GM12873 (cell line): Measurements from ENCODE around the gene KRT14.

Experiments
- TF ChIP-seq, protein P1 (sequence below): IDR thresholded peaks from 2 replicates; pipeline ENCODE4 v1.5.1; 2012; ENCODE audit warnings: low read depth, mild to moderate bottlenecking, moderate library complexity, low read length, control low read depth; ENCODE audit not compliant: insufficient read depth; ENCODE audit errors: missing control alignments

The KRT14 gene

GRCh38 chr17:41621916-41622315, 35.2 kb upstream of the KRT14 start:
- TF ChIP-seq, protein P1, sequence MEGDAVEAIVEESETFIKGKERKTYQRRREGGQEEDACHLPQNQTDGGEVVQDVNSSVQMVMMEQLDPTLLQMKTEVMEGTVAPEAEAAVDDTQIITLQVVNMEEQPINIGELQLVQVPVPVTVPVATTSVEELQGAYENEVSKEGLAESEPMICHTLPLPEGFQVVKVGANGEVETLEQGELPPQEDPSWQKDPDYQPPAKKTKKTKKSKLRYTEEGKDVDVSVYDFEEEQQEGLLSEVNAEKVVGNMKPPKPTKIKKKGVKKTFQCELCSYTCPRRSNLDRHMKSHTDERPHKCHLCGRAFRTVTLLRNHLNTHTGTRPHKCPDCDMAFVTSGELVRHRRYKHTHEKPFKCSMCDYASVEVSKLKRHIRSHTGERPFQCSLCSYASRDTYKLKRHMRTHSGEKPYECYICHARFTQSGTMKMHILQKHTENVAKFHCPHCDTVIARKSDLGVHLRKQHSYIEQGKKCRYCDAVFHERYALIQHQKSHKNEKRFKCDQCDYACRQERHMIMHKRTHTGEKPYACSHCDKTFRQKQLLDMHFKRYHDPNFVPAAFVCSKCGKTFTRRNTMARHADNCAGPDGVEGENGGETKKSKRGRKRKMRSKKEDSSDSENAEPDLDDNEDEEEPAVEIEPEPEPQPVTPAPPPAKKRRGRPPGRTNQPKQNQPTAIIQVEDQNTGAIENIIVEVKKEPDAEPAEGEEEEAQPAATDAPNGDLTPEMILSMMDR: no peak

DNA sequence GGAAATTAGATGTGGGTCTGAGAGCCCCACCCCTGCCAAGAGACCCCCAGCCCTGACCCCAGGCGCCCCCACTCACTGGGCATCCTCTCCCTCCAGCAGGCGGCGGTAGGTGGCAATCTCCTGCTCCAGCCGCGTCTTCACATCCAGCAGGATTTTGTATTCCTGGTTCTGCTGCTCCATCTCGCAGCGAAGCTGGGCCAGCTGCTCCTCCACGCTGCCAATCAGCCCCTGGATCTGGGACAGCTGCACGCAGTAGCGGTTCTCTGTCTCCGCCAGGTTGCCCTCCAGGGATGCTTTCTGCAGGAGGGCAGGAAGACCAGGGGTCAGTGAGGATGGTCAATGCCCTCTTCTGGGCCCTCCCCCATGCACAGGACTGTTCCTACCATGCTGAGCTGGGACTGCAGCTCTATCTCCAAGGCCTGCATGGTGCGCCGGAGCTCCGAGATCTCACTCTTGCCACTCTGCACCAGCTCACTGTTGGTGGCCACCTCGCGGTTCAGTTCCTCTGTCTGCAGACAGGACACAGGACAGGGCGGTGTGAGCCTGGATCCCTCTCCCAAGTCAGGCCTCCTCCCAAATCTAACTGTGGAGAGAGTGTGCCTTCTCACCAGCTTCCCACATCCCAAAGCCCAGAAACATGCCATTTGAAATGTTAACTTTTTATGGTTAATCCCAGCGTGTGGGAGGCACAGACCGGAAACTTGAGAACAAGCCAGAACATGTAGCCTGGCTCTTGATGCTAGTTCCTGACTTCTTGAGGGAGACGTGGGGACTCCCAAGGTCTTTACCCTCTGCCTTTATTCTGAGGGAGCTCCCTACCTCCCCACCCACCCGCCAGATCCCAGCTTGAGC, 34.1 kb upstream of the KRT14 start:
- TF ChIP-seq, protein P1: no peak

- TF ChIP-seq, protein P1: no peak
These were observed 32.6 kb upstream of the KRT14 start for GRCh38 chr17:41619036-41619926.

DNA sequence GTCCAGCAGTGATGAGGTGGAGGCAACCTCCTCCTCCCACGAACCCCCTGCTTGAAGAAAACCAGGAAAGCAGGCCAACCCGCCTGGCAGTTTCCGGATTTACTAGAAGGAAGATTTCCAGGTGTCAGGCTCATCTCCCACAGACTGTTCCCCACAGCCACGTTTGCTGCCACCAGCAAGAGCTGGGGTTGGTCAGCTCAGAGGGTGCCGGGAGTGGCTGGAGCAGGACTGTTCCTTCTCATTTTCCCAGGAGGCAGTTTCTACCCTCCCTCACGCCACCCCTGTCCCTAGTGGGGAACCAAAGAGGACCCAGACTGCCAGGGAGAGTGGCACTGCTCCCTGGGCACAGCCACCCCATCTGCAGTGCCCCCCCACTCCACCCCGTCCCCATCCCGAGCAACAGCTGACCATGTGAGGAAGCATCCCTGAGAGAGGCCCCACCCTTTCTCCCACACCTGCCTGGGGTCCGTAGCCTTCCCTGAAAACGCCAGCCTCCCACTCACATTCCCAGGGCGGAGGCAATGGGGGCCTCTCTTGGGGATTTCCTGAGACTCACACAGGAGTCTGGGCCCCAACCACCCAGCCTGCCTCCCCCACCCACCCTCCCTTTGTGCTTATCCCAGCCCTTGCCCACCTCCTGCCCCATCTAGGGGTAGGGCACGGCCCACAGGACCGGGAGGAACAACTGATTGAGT, 31.8 kb upstream of the KRT14 start:
- TF ChIP-seq, protein P1: no peak

DNA sequence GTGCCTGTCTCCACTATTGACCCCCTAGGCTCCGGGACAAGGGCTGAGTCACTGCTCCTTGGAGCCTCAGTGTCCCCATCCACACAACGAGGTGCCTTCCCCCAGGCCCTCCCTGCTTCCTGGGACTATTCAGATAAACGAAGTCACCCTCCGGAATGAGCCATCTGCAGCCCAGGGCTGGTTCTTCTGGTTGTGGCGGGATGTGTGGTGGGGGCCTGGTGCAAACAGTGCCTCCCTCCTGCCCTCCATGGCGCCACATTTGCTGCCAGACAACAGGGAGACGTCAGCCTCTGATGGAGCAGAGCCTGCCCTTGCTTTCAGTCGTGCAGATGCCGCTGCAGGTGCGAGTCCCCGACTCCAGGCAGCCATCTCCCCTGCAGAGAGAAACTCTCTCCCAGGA, 31.0 kb upstream of the KRT14 start:
- TF ChIP-seq, protein P1: no peak

DNA sequence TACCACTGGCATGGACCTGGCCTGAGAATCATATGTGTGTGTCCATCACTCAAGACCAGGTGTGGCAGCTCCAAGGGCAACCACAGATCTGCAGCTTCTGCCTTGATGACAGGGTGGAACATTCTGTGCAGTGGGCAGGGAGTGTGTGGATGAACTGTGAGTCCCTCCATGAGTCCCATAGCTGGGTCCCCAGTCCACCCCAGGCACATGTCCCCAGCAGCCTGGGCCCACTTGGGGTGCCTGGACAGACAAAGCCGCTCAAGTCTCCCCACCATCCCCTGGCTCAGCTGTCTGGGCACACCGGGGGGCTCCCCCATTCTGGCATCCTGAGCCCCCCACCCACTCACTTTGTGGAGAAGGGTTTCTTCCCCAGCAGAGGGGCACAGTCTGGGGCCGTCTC, 30.4 kb upstream of the KRT14 start:
- TF ChIP-seq, protein P1: no peak

GRCh38 chr17:41615454-41615853, 28.8 kb upstream of the KRT14 start:
- TF ChIP-seq, protein P1: no peak
